HG02852 (cell line): ENCODE data around the gene GALNT13.
A peak's percentile ranks its signal among the peaks of the same experiment; 100 is the strongest.

Experiments
- ATAC-seq: cut with Tn5 transposase; IDR thresholded peaks from one replicate; pipeline ENCODE4 v1.9.1; 2021; ENCODE audit warnings: mild to moderate bottlenecking, moderate library complexity; ENCODE audit not compliant: unreplicated experiment

GALNT13 gene

GRCh38 chr2:154289870-154290269, 418.1 kb downstream of the GALNT13 start:
- no peak for ATAC-seq

DNA sequence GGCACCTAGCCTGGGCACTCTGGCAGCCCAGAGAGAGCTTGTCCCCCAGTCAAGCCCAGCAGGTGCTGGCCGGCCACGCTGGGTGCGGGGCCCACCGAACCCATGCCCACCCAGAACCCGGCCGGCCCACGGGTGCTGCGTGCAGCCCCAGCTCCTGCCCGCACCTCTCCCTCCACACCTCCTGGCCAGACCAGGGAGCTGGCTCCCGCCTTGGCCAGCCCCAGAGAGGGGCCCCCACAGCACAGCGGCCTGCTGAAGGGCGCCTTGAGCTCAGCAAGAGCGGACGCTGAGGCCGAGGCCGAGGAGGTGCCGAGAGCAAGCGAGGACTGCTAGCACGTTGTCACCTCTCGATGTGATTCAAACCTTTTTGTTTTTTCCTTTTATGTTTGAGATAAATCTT, 419.8 kb downstream of the GALNT13 start:
- no peak for ATAC-seq

- no peak for ATAC-seq
These were observed 420.2 kb downstream of the GALNT13 start for GRCh38 chr2:154291927-154292326.

GRCh38 chr2:154293864-154294263, 422.1 kb downstream of the GALNT13 start:
- ATAC-seq: no peak

DNA sequence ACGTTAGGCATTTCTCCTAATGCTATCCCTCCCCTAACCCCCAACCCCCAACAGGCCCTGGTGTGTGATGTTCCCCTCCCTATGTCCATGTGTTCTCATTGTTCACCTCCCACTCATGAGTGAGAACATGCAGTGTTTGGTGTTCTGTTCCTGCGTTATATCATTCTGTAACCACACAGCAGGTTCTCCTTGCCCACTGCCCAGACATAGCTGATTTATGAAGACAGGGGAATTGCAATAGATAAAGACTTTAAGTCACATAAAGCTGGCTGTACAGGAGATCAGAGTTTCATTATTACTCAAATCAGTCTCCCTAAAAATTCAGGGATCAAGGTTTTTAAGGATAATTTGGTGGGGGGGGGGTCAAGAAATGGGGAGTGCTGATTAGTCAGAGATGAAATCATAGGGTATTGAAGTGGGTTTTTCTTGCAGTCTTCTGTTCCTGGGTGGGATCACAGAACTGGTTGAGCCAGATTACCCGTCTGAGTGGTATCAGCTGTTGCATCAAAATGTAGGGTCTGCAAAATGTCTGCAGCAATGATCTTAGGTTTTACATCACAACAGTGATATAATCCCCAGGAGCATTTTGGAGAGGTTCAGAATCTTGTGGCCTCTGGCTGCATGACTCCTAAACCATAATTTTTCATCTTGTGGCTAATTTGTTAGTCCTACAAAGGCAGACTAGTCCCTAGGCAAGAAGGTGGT, 434.7 kb downstream of the GALNT13 start:
- ATAC-seq: no peak

DNA sequence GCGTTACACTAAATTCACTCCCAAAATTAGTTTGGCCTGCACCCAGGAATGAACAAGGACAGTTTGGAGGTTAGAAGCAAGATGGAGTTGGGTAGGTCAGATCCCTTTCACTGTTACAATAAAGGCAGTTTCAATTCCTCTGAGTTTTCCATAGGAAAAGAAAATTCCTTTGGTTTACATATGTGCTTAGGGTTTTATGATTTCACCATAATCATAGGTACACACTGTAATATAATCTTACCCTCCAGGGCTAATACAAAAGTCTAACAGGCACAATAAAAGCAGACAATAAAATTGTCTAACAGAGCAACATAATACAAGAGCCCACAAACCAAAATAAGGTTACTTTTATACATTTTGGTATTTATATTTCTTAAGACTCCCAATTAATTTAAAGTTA, 435.3 kb downstream of the GALNT13 start:
- no peak for ATAC-seq

DNA sequence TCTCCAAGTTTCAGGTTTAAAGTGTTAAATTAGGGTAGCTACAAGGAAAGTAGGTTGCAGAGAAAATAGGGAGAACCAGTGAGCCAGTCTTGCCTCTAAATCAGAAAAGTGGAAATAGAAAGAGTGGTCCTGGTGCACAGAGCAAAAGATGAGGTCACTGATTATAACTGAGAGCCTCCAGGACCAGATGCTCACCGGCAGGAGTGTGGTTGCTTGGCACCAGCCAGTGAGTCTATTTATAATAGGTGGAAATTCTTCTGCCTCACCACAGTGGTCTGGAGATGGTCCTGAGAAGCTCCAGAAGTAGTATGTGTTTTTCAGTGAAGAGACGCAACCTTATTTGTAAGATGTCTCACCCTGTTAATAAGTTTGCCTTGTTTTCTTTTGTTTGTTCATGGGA, 452.9 kb downstream of the GALNT13 start:
- ATAC-seq: no peak

DNA sequence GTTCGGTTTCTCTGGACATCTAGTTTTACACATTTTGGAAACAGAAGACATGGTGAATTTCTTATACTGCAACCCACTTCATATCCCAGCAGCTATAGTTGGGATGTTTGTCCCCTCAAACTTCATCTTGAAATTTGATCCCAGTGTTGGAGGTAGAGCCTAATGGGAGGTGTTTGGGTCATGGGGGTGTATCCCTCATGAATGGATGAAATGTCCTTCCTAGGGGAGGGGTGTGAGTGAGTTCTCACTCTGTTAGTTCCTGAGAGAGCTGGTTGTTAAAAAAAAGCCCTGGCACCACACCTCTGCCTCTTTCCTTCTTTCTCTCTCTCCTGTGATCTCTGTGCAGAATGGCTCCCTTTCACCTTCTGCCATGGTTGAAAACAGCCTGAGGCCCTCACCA, 457.8 kb downstream of the GALNT13 start:
- ATAC-seq: no peak

DNA sequence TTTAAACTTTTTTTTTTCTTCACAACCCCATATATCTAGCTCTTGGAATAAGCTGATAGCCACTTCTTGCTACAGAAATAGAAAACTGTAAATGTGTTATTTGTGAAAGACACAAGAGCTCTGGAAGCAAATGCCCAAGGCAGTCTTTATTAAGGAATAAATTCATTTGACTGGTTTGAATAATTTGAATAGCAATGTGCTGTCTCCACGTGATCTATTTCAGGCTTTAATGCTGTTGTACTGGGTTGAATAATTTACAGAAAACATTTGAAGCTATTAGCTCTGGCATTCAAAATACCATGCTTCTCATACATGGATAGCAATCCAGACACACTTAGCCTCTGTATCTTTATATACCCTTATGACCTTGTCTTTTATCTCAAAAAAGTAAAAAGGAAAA, 460.1 kb downstream of the GALNT13 start:
- ATAC-seq: no peak

DNA sequence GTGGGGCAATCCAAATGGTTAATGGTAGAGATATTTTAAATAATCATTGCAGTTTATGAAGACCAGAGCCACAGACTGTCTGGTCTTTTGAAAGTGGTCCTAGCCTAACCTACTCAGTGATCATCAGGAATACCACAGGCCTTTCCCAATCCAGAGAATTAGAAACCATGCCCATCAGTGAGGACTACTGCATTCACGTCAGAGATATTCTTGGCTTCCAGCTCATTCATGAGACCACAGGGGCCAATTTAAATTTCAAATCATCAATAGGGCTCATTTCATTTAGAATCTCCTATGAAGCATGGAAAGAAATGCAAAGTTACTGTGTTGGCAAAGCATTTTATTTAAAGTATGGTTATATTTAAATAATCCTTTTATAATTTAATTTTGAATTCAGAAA, 464.5 kb downstream of the GALNT13 start:
- no peak for ATAC-seq

DNA sequence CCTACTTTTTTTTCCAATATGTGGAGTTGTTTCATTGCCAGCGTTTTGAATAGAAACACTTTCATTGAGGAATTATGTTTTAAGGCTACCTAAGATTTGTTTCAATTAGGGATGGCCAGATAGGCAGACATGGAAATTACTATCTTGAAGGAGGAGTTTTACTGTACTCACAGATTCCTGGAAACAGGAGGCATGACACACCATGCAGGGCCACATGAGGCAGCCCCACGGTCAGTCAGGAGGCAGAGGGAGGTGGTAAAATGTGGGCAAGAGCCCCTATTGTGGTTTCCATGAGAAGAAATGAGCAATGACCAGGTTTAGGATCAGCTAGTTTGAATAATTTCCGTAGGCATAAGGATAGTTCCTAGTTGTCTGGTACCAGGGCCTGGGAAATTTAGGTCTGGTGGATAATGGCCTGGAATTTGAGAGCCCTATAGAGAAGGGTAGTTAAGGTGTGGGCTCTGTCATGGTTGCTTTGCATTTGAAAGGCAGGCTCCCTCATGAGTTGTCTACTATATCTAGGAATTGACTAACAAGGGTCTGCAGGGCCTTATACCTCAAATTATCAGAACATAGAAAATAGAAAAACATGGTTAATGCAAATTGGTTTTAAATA, 466.7 kb downstream of the GALNT13 start:
- no peak for ATAC-seq

DNA sequence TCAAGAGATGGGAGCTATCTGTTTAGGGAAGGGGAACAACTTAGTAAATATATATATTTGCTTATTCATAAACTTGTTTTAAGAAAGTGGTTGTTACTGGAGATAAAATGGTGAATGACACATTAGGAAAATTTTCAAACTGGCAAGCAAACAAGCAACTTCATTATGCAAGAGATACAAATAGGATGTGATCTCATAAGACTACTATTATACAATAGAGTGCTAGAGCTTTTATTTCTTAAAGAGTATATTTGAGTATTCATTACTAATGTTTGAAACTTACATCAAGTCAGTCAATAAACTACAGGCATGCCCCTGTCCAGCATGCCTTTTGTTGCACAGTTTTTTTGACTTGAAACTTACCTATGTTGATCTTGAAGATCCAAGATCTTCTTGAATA, 471.6 kb downstream of the GALNT13 start:
- no peak for ATAC-seq

GRCh38 chr2:154350911-154351310, 479.2 kb downstream of the GALNT13 start:
- ATAC-seq: no peak

- ATAC-seq: no peak
These were observed 489.6 kb downstream of the GALNT13 start for GRCh38 chr2:154361276-154361675.

- ATAC-seq: no peak
These were observed 496.4 kb downstream of the GALNT13 start for GRCh38 chr2:154368153-154368552.

GRCh38 chr2:154370873-154371272, 499.2 kb downstream of the GALNT13 start:
- no peak for ATAC-seq

DNA sequence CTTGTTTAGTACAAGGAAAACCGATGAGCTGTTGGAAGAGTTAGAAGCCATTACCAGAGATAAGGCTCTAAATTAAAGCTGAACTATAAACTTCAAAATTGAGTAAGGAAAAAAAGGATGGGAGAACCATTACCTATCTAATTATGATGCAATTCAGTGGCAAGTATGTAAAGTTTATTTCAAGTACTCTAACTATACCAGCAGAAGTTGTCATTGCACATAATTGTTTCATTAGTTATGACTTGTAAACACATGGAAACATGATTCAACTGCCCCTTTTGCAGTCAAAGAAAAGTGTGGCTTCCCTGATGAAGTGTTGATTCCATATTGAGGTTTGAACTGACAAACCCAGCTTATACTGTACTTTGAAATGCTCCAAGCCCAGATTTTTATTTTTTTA, 502.7 kb downstream of the GALNT13 start:
- no peak for ATAC-seq

DNA sequence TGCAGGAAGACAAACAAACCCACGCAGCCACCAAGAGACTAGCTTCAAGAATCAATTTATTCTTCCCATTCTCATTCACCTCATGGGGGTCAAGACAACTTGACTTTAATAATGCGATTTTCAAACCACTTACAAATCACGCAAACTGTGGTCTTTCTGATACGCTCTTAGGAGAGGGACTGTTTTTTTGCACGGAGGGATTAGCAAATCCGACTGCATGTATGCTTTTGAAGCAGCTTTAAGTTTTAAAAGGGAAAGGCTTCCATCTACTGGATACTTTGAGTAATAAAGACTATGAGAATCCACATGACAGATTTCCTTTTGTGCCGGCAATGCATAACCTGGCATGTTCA, 503.8 kb downstream of the GALNT13 start:
- ATAC-seq: peak; percentile 47

DNA sequence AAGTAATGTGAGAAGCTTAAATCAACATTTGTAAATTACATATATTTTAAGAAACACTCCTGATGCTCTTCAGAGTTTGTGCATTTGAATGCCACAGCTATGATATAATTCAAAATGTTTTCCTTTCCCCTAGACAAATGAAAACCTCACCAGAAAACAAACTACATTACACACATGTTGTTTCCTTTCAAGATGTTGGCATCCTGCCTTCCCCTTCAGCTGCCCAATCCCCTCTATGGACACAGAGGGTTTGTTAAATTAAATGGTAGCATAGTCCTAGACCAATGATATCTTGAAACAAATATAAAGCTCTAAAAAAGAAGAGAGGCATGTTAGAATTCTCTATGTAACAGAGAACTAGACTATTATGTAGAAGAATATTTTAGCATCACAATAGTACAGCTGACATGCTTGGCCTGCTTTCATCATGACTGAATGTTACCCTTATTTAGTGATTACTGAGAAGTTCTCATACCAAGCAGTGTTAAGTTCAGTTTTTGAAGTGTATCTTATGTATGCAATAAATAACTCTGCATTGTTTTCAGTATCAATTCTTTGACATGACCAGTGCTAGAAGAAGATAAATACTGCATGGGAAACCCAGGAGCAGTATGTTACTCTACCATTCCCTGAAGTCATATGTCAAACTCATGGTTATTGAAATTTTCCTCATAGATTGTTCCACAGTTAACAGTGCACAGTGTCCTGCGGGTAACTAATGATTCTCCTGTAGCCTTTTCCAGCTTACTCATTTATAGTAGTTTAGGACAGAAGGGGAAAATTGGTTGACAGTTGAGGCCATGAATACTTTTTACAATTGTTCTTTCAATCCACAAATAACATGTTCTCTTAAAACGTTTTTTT, 510.4 kb downstream of the GALNT13 start:
- no peak for ATAC-seq

DNA sequence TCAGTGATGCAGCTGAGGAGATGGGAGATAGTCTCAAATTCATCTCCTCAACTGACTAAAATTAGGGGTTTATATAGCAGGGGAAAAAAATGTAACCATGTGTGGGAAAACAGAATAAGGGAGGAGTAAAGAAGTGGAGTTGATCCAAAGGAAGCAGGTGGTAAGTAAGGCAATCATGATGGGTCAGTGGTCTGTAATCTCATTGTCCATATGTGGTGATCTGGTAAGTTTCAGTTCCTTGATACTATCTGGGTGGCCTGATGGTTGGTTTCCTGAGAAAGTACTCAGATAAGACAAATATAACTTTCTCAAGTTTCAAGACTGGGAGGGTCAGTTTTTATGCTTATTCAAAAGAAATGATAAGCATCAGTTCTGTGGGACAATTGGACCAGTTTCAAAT, 514.5 kb downstream of the GALNT13 start:
- ATAC-seq: no peak

GRCh38 chr2:154391051-154391450, 519.3 kb downstream of the GALNT13 start:
- ATAC-seq: no peak

DNA sequence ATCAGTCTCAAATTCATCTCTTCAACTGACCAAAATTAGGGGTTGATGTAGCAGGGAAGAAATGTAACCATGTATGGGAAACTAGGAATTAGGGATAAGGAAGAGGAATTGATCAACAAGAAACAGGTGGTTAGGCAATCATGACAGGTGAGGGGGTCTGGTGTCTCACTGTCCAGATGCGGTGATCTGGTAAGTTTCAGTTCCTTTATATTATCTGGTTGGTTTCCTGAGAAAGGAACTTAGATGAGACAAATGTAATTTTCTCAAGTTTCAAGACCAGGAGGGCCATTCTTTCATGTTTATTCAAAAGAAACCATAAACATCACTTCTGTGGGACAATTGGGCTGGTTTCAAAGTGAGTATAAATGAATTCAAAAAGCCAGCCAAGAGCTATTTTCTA, 520.5 kb downstream of the GALNT13 start:
- ATAC-seq: peak; percentile 93
